NCI-H2107 treated with DMSO at 0.1 percent for 48 hours (cell line): ENCODE results near the gene HOMER2.
"Not testable (repeated sequence)": the region's sequence is repeated elsewhere in the genome, so short reads cannot be mapped to it uniquely, and the experiment has no call there.

Source experiments
- DNase-seq: peaks from one replicate; lab custom pipeline; 2025; ENCODE audit not compliant: unreplicated experiment; lab: John Stamatoyannopoulos, UW

Gene HOMER2

DNA sequence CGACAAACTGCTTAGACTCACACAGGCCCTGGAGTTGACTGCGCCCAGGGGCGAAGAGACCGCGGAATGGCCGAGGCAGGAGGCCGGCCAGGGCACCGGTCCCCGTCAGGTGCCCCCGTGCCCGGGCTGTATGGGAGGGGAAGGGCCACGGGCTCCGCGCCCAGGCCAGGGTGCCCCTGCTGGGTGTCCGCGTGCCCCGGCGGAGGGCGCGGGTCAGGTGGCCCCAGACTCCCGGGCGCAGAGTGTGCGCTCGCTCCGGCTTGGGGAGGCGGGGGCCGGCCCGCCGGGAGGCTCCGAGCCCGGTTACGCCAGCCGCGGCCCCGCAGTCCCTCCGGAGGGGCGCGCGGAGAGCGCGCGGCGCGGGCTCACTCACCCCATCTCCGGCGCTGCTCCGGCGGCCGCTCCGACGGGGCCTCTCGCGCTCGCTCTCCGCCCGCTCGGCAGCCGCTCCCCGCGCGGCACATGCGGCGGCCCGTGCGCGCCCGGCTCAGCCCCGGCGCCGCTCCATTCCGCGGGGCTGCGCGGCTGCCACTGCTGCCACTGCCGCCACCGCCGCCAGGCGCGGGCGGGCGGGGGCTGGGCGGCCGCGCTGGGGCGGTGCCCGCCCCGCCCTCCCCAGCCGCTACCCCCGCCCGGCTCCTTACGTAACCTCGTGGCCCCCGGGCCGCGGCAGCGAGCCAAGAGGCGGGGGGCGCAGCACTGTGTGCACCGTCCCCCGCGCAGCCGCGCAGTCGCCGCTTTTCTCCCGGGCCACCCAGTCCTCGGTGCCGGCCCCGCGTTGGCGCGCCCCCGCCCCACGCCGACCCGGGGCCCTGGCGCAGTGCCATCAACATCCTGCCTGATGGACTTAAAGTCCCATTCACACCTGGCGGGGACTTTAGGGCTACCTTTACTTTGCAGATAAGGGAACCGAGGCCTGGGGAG lies at the start of gene HOMER2:
Gene HOMER2 (minus strand): TSS at position 563 of the 924 bp plus-strand sequence. CDS start 185 bp downstream, at position 378.
- no peak for DNase-seq

DNA sequence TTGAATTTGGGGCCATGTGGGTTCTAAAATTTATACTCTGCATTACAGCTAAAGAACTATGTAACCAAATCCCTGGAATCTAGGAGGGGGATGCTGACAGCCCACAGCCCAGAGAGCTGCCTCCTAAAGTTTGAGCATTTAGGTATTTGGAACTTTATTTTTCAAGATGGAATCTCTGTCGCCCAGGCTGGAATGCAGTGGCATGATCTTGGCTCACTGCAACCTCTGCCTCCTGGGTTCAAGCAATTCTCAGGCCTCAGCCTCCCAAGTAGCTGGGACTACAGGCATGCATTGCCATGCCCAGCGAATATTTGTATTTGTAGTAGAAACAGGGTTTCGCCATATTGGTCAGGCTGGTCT lies 48.1 kb upstream of the HOMER2 start:
- not testable (repeated sequence) for DNase-seq

- peak; percentile 13 for DNase-seq
Measured at GRCh38 chr15:82999905-83000671, 47.6 kb upstream of the HOMER2 start.

DNA sequence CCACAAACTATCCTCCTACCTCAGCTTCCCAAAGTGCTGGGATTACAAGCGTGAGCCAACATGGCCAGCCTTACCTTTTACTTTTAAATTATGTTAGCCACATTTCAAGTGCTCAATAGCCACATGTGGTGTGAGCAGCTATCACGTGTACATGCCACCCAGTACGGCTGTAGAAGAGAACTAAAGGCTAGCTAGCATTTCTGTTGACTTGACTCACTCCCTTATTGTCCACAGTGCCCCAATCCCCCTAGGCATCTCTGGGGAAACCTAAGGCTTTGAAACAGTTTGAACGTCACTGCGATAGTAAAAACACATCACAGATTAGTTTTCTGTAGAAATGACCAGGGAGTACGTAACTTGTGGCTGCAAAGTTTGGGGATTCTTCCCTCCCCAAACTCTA lies 46.9 kb upstream of the HOMER2 start:
- no peak for DNase-seq

DNA sequence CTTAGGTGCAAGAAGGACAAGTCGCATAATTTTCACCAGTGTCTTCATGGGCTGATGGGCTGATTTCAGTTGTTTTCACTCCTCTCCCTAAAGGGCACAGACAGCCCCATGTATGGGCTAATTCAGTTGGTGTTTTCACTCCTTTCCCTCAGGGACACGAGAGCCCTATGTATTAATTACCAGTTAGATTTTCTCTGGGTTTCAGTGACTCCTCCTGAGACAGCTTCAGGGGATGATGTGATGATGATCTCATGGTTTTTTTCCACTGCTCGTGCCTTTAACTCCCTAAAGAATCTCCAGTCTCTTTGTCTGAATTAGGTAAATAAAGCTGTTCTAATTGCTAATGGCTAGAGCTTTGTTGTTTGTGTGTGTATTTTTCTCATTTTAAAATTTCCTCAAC lies 43.4 kb upstream of the HOMER2 start:
- DNase-seq, result no peak

GRCh38 chr15:82995076-82995475 lies 42.6 kb upstream of the HOMER2 start:
- no peak for DNase-seq

- DNase-seq, result no peak
Measured at GRCh38 chr15:82993144-82993543, 40.6 kb upstream of the HOMER2 start.

GRCh38 chr15:82992436-82992998 lies 40.0 kb upstream of the HOMER2 start:
- no peak for DNase-seq

GRCh38 chr15:82986442-82986780 lies 33.9 kb upstream of the HOMER2 start:
- no peak for DNase-seq

DNA sequence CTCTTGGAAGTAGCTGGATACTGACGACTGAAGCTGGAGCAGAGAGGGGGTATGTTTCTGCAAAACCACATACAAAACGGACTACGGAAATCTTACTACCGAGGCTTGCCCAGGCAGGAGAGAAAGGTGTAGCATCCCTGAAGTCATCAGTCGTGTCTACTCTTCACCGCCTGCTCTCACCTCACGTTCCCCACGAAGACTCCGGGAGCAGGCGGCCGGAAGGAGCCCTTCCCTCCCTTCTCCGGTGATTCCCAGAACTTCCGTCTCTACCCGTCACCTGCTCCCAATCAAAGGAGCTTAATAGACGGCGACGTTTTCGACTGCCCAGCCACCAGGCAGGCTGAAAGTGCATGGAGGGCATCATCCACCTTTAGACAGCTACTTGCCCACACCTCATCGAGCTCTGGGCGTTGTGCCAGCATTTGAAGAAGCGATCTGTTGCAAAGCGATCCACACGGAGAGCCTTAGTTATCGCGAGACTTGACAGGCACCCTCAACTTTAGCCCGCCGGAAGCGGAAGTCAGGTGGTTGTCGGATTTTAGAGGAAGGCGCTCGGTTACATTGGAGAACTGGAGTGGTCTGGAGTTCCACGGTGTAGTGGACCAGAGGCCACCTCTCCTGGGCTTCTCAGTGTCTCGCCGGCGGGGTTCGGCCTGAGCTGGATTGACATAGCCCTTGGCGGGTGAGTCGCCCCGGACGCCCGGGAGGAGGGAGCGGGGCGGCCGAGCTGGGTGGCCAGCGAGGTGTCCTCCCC lies 33.3 kb upstream of the HOMER2 start, which contains the start of gene RAMAC:
Gene RAMAC (plus strand): TSS at position 523 of the 754 bp plus-strand sequence. CDS start 2,809 bp downstream, outside the sequence.
- DNase-seq, result peak; percentile 78

- DNase-seq, result no peak
Measured at GRCh38 chr15:82980981-82981380, 28.5 kb upstream of the HOMER2 start.

DNA sequence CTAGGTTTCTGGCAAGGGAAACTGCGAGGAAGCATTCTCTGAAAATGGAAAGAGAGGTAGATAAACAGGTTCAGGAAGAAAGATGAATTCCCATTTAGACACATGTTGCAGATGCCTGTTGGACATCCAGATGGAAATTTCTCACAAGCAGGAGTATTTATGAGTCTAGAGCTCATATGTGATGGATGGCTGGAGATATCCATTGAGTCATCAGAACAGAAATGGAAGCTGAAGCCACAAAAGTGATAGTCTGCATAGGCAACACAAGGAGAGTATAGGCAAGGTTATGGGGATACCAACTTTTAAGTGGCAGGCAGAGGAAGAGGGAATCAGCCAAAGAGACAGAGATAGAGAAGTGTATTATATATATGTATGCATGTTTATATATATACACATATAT lies 27.2 kb upstream of the HOMER2 start:
- DNase-seq, result no peak

DNA sequence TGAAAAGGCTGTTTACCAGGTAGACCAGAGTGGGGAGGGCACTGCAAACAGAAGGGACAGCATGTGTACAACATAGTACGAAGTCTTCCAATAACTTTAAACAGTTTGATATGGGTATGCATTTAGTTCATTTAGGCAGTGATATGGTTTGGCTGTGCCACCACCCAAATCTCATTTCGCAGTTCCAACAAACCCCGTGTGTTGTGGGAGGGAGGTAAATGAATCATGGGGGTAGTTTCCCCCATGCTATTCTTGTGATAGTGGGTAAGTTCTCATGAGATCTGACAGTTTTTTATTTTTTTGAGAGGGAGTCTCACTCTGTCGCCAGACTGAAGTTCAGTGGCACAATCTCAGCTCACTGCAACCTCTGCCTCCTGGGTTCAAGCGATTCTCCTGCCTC lies 25.9 kb upstream of the HOMER2 start:
- DNase-seq, result no peak

- DNase-seq, result no peak
Measured at GRCh38 chr15:82977076-82977475, 24.6 kb upstream of the HOMER2 start.

GRCh38 chr15:82972990-82973389 lies 20.5 kb upstream of the HOMER2 start:
- DNase-seq, result no peak

- DNase-seq, result no peak
Measured at GRCh38 chr15:82971218-82971984, 18.9 kb upstream of the HOMER2 start.

DNA sequence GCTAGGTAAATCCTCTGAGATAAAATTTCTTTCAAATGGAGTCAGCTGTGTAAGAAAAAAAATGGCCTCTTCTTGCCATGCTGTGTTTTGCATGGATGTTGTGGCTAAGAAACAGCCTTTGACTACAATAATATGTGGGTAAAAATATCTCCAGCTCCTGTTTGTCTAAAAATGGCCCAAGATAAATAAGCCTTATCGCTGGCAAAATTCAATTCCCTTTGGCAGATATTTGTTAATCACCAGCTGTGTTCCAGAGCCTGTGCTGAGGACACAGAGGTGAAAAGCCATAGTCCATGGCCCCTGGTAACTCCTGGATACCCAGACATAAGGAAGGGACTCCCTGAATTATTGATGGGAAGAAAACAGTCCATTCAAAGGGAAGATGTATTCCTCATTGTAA lies 18.2 kb upstream of the HOMER2 start:
- DNase-seq, result no peak

GRCh38 chr15:82970078-82970686 lies 17.7 kb upstream of the HOMER2 start:
- no peak for DNase-seq

- DNase-seq, result no peak
Measured at GRCh38 chr15:82969353-82969752, 16.8 kb upstream of the HOMER2 start.

GRCh38 chr15:82968066-82968465 lies 15.5 kb upstream of the HOMER2 start:
- DNase-seq, result no peak
